ENCODE results near the gene CAV2.
A peak's percentile ranks its signal among the peaks of the same experiment; 100 is the strongest.

Gene CAV2

GRCh38 chr7:116495736-116496135 lies 3.8 kb upstream of the CAV2 start:
- DNase-seq (ENCODE audit: low read depth): no peak

GRCh38 chr7:116496653-116497052 lies 2.9 kb upstream of the CAV2 start:
- DNase-seq (ENCODE audit: low read depth): no peak

- DNase-seq (ENCODE audit: low read depth): no peak
These were observed 1.8 kb upstream of the CAV2 start for GRCh38 chr7:116497708-116498107.

- DNase-seq (ENCODE audit: low read depth): peak; percentile 23
These were observed 728 bp downstream of the CAV2 start for GRCh38 chr7:116500078-116500853.

GRCh38 chr7:116501425-116502167 lies 2.1 kb downstream of the CAV2 start:
- no peak for DNase-seq (ENCODE audit: low read depth)

GRCh38 chr7:116502201-116503096 lies 2.9 kb downstream of the CAV2 start:
- DNase-seq (ENCODE audit: low read depth): no peak

GRCh38 chr7:116503835-116504234 lies 4.3 kb downstream of the CAV2 start:
- DNase-seq (ENCODE audit: low read depth): no peak

- DNase-seq (ENCODE audit: low read depth): no peak
These were observed 5.7 kb downstream of the CAV2 start for GRCh38 chr7:116505278-116505677.

- DNase-seq (ENCODE audit: low read depth): no peak
These were observed 6.3 kb downstream of the CAV2 start for GRCh38 chr7:116505823-116506222.

- no peak for DNase-seq (ENCODE audit: low read depth)
These were observed 10.5 kb downstream of the CAV2 start for GRCh38 chr7:116509982-116510579.

- DNase-seq (ENCODE audit: low read depth): no peak
These were observed 11.3 kb downstream of the CAV2 start for GRCh38 chr7:116510795-116511194.

- no peak for DNase-seq (ENCODE audit: low read depth)
These were observed 12.3 kb downstream of the CAV2 start for GRCh38 chr7:116511552-116512519.

- DNase-seq (ENCODE audit: low read depth): no peak
These were observed 13.1 kb downstream of the CAV2 start for GRCh38 chr7:116512520-116513188.

- no peak for DNase-seq (ENCODE audit: low read depth)
These were observed 16.0 kb downstream of the CAV2 start for GRCh38 chr7:116515584-116515983.

- DNase-seq (ENCODE audit: low read depth): no peak
These were observed 16.8 kb downstream of the CAV2 start for GRCh38 chr7:116516324-116516723.

GRCh38 chr7:116517626-116518025 lies 18.1 kb downstream of the CAV2 start:
- no peak for DNase-seq (ENCODE audit: low read depth)

- DNase-seq (ENCODE audit: low read depth): no peak
These were observed 19.4 kb downstream of the CAV2 start for GRCh38 chr7:116518961-116519360.

- DNase-seq (ENCODE audit: low read depth): no peak
These were observed 21.6 kb downstream of the CAV2 start for GRCh38 chr7:116521046-116521664.

GRCh38 chr7:116522247-116522646 lies 22.7 kb downstream of the CAV2 start:
- DNase-seq (ENCODE audit: low read depth): no peak

GRCh38 chr7:116524221-116524608 lies 24.7 kb downstream of the CAV2 start:
- no peak for DNase-seq (ENCODE audit: low read depth)

Data from activated T-cell treated with anti-CD3 and anti-CD28 coated beads for 24 hours (primary cell).